Esophagus muscularis mucosa (tissue), 4 donors: ENCODE data around the gene INSC. TPM values are rescaled to one million over a fixed set of nuclear protein-coding genes. Genes with fewer than 3 reads are reported as not detected.

Source experiments
- DNase-seq: peaks from one replicate; pipeline ENCODE4 v3.0.0-alpha.2; 2017; ENCODE audit errors: extremely low spot score
- H3K27ac ChIP-seq, 4 donors: fragments of 200-600 bp; sonication (generic); replicated peaks in 1 of 4; 1 replicate in 3 of 4; 2 replicates in 1 of 4; pipeline ENCODE4 v1.5.1; 2016 to 2019; ENCODE audit warnings: mild to moderate bottlenecking in 1 of 4
- H3K27me3 ChIP-seq, 4 donors: fragments of 200-600 bp; sonication (generic); one replicate each; pipeline versions ENCODE4 v1.5.1 to v1.6.0; 2016 to 2019
- H3K36me3 ChIP-seq, 4 donors: fragments of 200-600 bp; sonication (generic); one replicate each; pipeline ENCODE4 v1.5.1; 2016 to 2019
- H3K4me1 ChIP-seq, 4 donors: fragments of 200-600 bp; sonication (generic); one replicate each; pipeline ENCODE4 v1.5.1; 2016 to 2019
- H3K4me3 ChIP-seq, 4 donors: fragments of 200-600 bp; sonication (generic); 1 replicate in 2 of 4; 2 replicates in 2 of 4; pipeline ENCODE4 v1.5.1; 2016 to 2019; ENCODE audit warnings: mild to moderate bottlenecking in 4 of 4, moderate library complexity in 1 of 4
- H3K9me3 ChIP-seq, 4 donors: fragments of 200-600 bp; sonication (generic); 1 replicate in 3 of 4; 2 replicates in 1 of 4; pipeline ENCODE4 v1.5.1; 2016 to 2019
- CTCF ChIP-seq, 3 experiments: fragments of 200-600 bp in 2 of 3; fragments of 450-650 bp in 1 of 3; sonication (generic) in 2 of 3; IDR thresholded peaks; one replicate each; pipeline ENCODE4 v1.5.1; 2017 to 2019; ENCODE audit warnings: antibody characterized with exemption in 3 of 3, mild to moderate bottlenecking in 2 of 3, moderate library complexity in 1 of 3
- EP300 ChIP-seq: sonication (generic); formaldehyde crosslinking; IDR thresholded peaks from one replicate; pipeline ENCODE4 v1.6.1; 2017; ENCODE audit warnings: antibody characterized with exemption
- POLR2A ChIP-seq: fragments of 450-650 bp; IDR thresholded peaks from one replicate; pipeline ENCODE4 v1.6.1; 2017; ENCODE audit warnings: antibody characterized with exemption, moderate library complexity, mild to moderate bottlenecking, low read depth
- POLR2AphosphoS5 ChIP-seq, 2 donors: sonication (generic); formaldehyde crosslinking; IDR thresholded peaks; one replicate each; pipeline ENCODE4 v1.6.1; 2017; ENCODE audit warnings: antibody characterized with exemption in 2 of 2
- WGBS: methylation state at CpG from one replicate; pipeline ENCODE4 v1.1.5; 2018; 5-methylcytosine and 5-hydroxymethylcytosine counted together
- intact Hi-C: fragments of 100-400 bp; cut with DNase I; formaldehyde crosslinking; loops from one replicate; pipeline ENCODE4 v1.15.1; 2023
- total RNA-seq, 4 donors: library from RNA; depleted of rRNA; stranded (reverse); fragments of >200 nt; gene quantifications; one replicate each; pipeline versions ENCODE4 v1.1.0 to v1.2.1, GENCODE V29; 2016

INSC gene
- total RNA-seq, 4 donors from 2014 or later, result 1.7 to 3.1 (median 2.6) TPM

- 43% methylated on average over 1 of the region's 2 CpGs for WGBS
- Histone ChIP-seq H3K36me3 (no peaks in the 10 kb centered on the region), H3K4me3 (no peak overlapping the region), H3K4me1 (no peaks in the 10 kb centered on the region), H3K9me3 (no peaks in the 10 kb centered on the region), H3K27me3 (no peaks in the 10 kb centered on the region), H3K27ac (no peak overlapping the region)
- TF ChIP-seq EP300 (no peak), CTCF (IDR thresholded peaks at IDR 0.05) (no peak), POLR2AphosphoS5 (IDR thresholded peaks at IDR 0.05) (no peak), POLR2A (no peak)
- DNase-seq, result no peak
- intact Hi-C loops, result no loop called here
Measured at GRCh38 chr11:15288863-15289262, 174.1 kb downstream of the INSC start.

GRCh38 chr11:15289723-15290122 lies 175.0 kb downstream of the INSC start:
- no peaks in the 10 kb centered on the region for H3K27me3 ChIP-seq
- TF ChIP-seq EP300 (no peak), CTCF (IDR thresholded peaks at IDR 0.05) (no peak), POLR2AphosphoS5 (IDR thresholded peaks at IDR 0.05) (no peak), POLR2A (no peak)
- no peak overlapping the region for H3K4me3 ChIP-seq
- DNase-seq, result no peak
- WGBS, result 78% methylated on average over 5 of the region's 5 CpGs
- no peak overlapping the region for H3K27ac ChIP-seq
- no peaks in the 10 kb centered on the region for H3K4me1 ChIP-seq
- intact Hi-C loops, result no loop called here
- no peaks in the 10 kb centered on the region for H3K36me3 ChIP-seq
- H3K9me3 ChIP-seq, result no peaks in the 10 kb centered on the region

GRCh38 chr11:15291885-15292284 lies 177.2 kb downstream of the INSC start:
- Histone ChIP-seq H3K36me3 (no peaks in the 10 kb centered on the region), H3K4me3 (no peak overlapping the region), H3K9me3 (no peaks in the 10 kb centered on the region), H3K4me1 (no peaks in the 10 kb centered on the region), H3K27me3 (peaks cover 0 to 6% (median 0%) of the 10 kb centered on the region in 4 donors), H3K27ac (no peak overlapping the region)
- DNase-seq, result no peak
- no peak for TF ChIP-seq POLR2A
- no peak for TF ChIP-seq POLR2AphosphoS5 (IDR thresholded peaks at IDR 0.05)
- TF ChIP-seq EP300, result no peak
- TF ChIP-seq CTCF (IDR thresholded peaks at IDR 0.05), result no peak
- intact Hi-C loops, result no loop called here

DNA sequence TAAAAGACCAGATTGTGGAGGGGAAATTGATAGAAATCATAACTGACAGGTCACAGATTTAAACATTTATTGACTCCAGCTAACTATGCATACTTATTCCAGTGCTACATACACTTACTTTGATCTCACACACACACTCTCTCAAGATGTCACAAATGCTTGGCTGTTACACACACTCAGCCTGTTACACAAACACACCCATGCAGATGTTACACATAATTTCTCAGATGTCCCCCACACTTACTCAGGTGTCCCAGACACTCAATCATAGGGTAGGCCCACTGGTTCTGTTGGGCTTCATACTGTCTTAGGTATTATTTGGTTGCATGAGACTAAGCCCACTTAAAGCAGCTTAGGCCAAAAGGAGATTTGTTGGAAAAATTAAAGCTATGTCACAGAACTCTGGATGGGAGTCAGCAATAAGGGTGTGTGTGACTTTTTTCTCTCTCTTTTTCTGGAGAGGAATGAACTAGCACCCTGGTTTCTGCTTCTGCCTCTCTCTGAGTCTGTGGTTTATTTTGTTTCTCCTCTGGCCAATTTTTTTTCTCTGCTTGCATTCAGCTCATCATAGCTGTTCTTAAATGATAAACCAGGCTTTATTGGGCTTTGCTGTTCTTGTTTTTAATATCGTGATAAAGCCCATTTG lies 179.4 kb downstream of the INSC start:
- no peaks in the 10 kb centered on the region for H3K36me3 ChIP-seq
- TF ChIP-seq POLR2AphosphoS5 (IDR thresholded peaks at IDR 0.05) (no peak), CTCF (IDR thresholded peaks at IDR 0.05) (no peak), POLR2A (no peak)
- WGBS, result 83% methylated on average over 1 of the region's 1 CpG
- no peaks in the 10 kb centered on the region for H3K4me1 ChIP-seq
- intact Hi-C loops, result no loop called here
- peaks cover 0 to 9% (median 0%) of the 10 kb centered on the region in 4 donors for H3K27me3 ChIP-seq
- H3K9me3 ChIP-seq, result no peaks in the 10 kb centered on the region
- DNase-seq, result no peak
- no peak overlapping the region for H3K4me3 ChIP-seq
- H3K27ac ChIP-seq, result no peak overlapping the region

DNA sequence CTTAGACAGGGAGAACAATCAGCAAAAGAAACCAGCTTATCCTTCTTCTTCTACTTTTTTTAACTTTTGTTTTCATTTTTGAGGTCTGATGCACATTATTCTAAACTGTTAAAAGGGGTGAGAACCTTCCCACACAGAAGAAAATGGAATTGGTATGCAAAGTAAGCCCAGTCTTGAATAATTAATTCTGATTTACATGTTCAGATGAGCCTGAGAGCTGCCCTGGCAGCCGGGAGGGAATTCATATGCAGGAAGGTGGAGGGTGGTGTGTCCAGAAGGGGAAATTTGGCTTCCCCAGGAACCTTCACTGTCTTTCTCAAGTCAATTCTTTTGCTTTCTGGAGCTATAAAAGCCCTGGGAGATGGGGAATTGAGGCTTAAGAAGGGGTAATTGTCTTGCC lies 181.0 kb downstream of the INSC start:
- TF ChIP-seq POLR2A (no peak), CTCF (IDR thresholded peaks at IDR 0.05) (no peak), EP300 (no peak), POLR2AphosphoS5 (IDR thresholded peaks at IDR 0.05) (no peak)
- DNase-seq, result no peak
- Histone ChIP-seq H3K4me3 (no peak overlapping the region), H3K4me1 (no peaks in the 10 kb centered on the region), H3K36me3 (no peaks in the 10 kb centered on the region), H3K27me3 (peaks cover 0 to 9% (median 0%) of the 10 kb centered on the region in 4 donors), H3K27ac (no peak overlapping the region), H3K9me3 (no peaks in the 10 kb centered on the region)
- WGBS, result 31% methylated on average over 1 of the region's 1 CpG
- intact Hi-C loops, result no loop called here
